ENCODE measurements around the gene SLC3A2. TPM values are rescaled to one million over a fixed set of nuclear protein-coding genes. Genes with fewer than 3 reads are reported as not detected.

SLC3A2 gene
- total and polyA plus RNA-seq, 2 of the 13 experiments (the other 11 are each of a cell fraction or from before 2014, with no cell fraction given), result 213 to 226 TPM

DNA sequence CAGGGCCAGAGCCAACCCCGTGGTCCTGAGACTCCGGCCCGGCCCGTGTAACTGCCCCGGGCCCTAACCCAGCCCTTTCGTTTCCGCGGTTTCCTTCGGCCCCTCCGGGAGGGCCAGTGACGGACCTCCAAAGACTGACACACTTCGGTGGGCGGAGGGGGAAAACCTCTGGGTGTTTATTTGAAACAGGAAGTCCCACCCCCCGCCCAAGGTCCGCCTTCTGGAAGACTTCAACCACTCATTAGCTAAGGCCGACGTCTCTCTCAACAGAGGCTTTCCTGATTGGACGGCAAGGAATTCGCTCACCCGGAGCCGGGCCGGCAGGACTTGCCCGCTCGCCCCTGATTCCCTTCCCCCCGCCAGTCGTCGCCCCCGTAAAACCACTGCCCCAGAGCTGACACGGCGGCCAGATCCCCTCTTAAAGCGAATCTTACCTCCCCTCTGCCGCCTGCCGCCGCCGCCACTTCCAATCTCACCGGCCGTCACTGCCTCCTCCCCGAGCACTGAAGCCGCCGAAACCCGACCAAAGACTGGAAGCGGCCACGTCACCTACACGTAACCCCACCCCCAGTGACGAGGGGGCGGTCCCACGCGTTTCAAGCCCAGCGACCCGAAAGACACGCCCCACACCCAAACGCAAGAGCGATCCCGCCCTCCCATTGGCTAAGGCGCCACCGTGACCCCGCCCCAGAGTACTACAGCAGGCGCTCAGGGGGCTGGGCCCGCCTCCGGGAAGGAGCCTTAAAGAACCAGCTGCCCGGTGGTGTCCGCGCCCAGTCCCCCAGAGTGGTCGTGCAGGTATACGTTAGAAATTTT is 49.0 kb upstream of the SLC3A2 start, which contains the start of gene STX5 (continued):
- TF ChIP-seq PRDM10 (CRISPR knock-in tag; IDR thresholded peaks at IDR 0.05; ENCODE audit: low read depth) (peak; percentile 71; the same call in 1 of the 2 replicates), MTF2 (CRISPR knock-in tag; IDR thresholded peaks at IDR 0.05; ENCODE audit: borderline replicate concordance) (no peak), HNF1A (IDR thresholded peaks at IDR 0.05; ENCODE audit: low read depth) (0 out of 2 replicates have a peak, but pooled peaks have one; percentile 13), HNF1A (CRISPR knock-in tag; IDR thresholded peaks at IDR 0.05; ENCODE audit: borderline replicate concordance) (no peak), ZBED4 (CRISPR knock-in tag; IDR thresholded peaks at IDR 0.05; ENCODE audit: borderline replicate concordance) (peak; percentile 60; the same call in 1 of the 2 replicates), CHCHD3 (CRISPR knock-in tag; IDR thresholded peaks at IDR 0.05) (peak; percentile 79; the same call in 1 of the 2 replicates), SNAI1 (CRISPR knock-in tag; IDR thresholded peaks at IDR 0.05; ENCODE audit: borderline replicate concordance) (no peak), MTA1 (CRISPR knock-in tag; IDR thresholded peaks at IDR 0.05; ENCODE audit: borderline replicate concordance) (0 out of 2 replicates have a peak, but pooled peaks have one; percentile 38), ZBTB21 (CRISPR knock-in tag; IDR thresholded peaks at IDR 0.05) (peak; percentile 13; the same call in 1 of the 2 replicates), MXD4 (CRISPR knock-in tag; IDR thresholded peaks at IDR 0.05) (peak; percentile 23; the same call in 1 of the 2 replicates), LCORL (IDR thresholded peaks at IDR 0.05) (no peak), LCORL (CRISPR knock-in tag; IDR thresholded peaks at IDR 0.05) (peak; percentile 47), GATAD1 (CRISPR knock-in tag; IDR thresholded peaks at IDR 0.05) (peak; percentile 74)
- TF ChIP-seq, protein P1, sequence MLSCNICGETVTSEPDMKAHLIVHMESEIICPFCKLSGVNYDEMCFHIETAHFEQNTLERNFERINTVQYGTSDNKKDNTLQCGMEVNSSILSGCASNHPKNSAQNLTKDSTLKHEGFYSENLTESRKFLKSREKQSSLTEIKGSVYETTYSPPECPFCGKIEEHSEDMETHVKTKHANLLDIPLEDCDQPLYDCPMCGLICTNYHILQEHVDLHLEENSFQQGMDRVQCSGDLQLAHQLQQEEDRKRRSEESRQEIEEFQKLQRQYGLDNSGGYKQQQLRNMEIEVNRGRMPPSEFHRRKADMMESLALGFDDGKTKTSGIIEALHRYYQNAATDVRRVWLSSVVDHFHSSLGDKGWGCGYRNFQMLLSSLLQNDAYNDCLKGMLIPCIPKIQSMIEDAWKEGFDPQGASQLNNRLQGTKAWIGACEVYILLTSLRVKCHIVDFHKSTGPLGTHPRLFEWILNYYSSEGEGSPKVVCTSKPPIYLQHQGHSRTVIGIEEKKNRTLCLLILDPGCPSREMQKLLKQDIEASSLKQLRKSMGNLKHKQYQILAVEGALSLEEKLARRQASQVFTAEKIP (CRISPR knock-in tag; IDR thresholded peaks at IDR 0.05; ENCODE audit: borderline replicate concordance), result no peak
